KMS-11 (cell line): ENCODE data around the gene RABEP2.
A peak's percentile ranks its signal among the peaks of the same experiment; 100 is the strongest.
"Not testable (repeated sequence)": the region's sequence is repeated elsewhere in the genome, so short reads cannot be mapped to it uniquely, and the experiment has no call there.

ENCODE experiments used
- H2AFZ ChIP-seq: fragments of 200-600 bp; sonication (generic); 2 replicates; pipeline ENCODE4 v1.6.1; 2016; ENCODE audit warnings: antibody characterized with exemption, mixed run types, low read depth
- H3K27ac ChIP-seq: fragments of 200-600 bp; sonication (generic); 2 replicates; pipeline ENCODE4 v1.6.1; 2016; ENCODE audit warnings: mild to moderate bottlenecking, mixed run types
- H3K27me3 ChIP-seq: fragments of 200-600 bp; sonication (generic); 2 replicates; pipeline ENCODE4 v1.6.1; 2017; ENCODE audit warnings: mild to moderate bottlenecking, low read depth, mixed run types, moderate library complexity; ENCODE audit not compliant: insufficient read depth
- H3K36me3 ChIP-seq: fragments of 200-600 bp; sonication (generic); 2 replicates; pipeline ENCODE4 v1.6.1; 2017; ENCODE audit warnings: mild to moderate bottlenecking, mixed run types; ENCODE audit not compliant: insufficient read depth
- H3K4me1 ChIP-seq: fragments of 200-600 bp; sonication (generic); 2 replicates; pipeline ENCODE4 v1.6.1; 2016; ENCODE audit warnings: mild to moderate bottlenecking, low read depth, mixed run types; ENCODE audit not compliant: poor library complexity, severe bottlenecking
- H3K4me2 ChIP-seq: fragments of 200-600 bp; sonication (generic); 2 replicates; pipeline ENCODE4 v1.7.0; 2016; ENCODE audit warnings: mild to moderate bottlenecking, mixed run types
- H3K4me3 ChIP-seq: fragments of 200-600 bp; sonication (generic); IDR thresholded peaks from 2 replicates; pipeline ENCODE4 v1.6.1; 2017; ENCODE audit warnings: low read depth, low read length, mixed read lengths; ENCODE audit not compliant: insufficient read depth
- H3K79me2 ChIP-seq: fragments of 200-600 bp; sonication (generic); 2 replicates; pipeline ENCODE4 v1.6.1; 2016; ENCODE audit warnings: low read depth, mixed run types; ENCODE audit not compliant: insufficient read depth
- H3K9ac ChIP-seq: fragments of 200-600 bp; sonication (generic); 2 replicates; pipeline ENCODE4 v1.6.1; 2016; ENCODE audit warnings: mild to moderate bottlenecking, mixed run types
- H4K20me1 ChIP-seq: fragments of 200-600 bp; sonication (generic); 2 replicates; pipeline ENCODE4 v1.6.1; 2016; ENCODE audit warnings: mild to moderate bottlenecking, mixed run types; ENCODE audit not compliant: insufficient read depth
- TF ChIP-seq, protein P1 (sequence below): fragments of 200-600 bp; sonication (generic); conservative IDR thresholded peaks from 2 replicates; pipeline ENCODE4 v1.6.1; 2017; ENCODE audit warnings: low read depth, mild to moderate bottlenecking, antibody characterized with exemption, low read length, moderate library complexity, mixed read lengths

Gene RABEP2

GRCh38 chr16:28951410-28951943 is 26.4 kb upstream of the RABEP2 start:
- H3K79me2 ChIP-seq = peaks cover 28% of the 10 kb centered on the region
- H3K36me3 ChIP-seq = no peaks in the 10 kb centered on the region; the same call in 1 of the 2 replicates
- no peaks in the 10 kb centered on the region for H3K27me3 ChIP-seq
- peak overlapping the region; percentile 78 for H3K9ac ChIP-seq
- no peaks in the 10 kb centered on the region for H4K20me1 ChIP-seq
- peak overlapping the region; percentile 97 for H2AFZ ChIP-seq
- TF ChIP-seq, protein P1, sequence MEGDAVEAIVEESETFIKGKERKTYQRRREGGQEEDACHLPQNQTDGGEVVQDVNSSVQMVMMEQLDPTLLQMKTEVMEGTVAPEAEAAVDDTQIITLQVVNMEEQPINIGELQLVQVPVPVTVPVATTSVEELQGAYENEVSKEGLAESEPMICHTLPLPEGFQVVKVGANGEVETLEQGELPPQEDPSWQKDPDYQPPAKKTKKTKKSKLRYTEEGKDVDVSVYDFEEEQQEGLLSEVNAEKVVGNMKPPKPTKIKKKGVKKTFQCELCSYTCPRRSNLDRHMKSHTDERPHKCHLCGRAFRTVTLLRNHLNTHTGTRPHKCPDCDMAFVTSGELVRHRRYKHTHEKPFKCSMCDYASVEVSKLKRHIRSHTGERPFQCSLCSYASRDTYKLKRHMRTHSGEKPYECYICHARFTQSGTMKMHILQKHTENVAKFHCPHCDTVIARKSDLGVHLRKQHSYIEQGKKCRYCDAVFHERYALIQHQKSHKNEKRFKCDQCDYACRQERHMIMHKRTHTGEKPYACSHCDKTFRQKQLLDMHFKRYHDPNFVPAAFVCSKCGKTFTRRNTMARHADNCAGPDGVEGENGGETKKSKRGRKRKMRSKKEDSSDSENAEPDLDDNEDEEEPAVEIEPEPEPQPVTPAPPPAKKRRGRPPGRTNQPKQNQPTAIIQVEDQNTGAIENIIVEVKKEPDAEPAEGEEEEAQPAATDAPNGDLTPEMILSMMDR = no peak
- peak overlapping the region; percentile 32; the same call in 1 of the 2 replicates for H3K27ac ChIP-seq
- no peak overlapping the region for H3K4me3 ChIP-seq
- peaks cover 21% of the 10 kb centered on the region for H3K4me1 ChIP-seq
- H3K4me2 ChIP-seq = peak overlapping the region; percentile 62

- H3K79me2 ChIP-seq = peaks cover 28% of the 10 kb centered on the region
- H3K36me3 ChIP-seq = no peaks in the 10 kb centered on the region; the same call in 1 of the 2 replicates
- H3K4me1 ChIP-seq = peaks cover 22% of the 10 kb centered on the region
- H3K27ac ChIP-seq = peak within 1 kb of the TSS; percentile 32
- TF ChIP-seq, protein P1 = no peak
- H3K4me3 ChIP-seq = no peak within 1 kb of the TSS
- H2AFZ ChIP-seq = peak within 1 kb of the TSS; percentile 97
- H4K20me1 ChIP-seq = no peaks in the 10 kb centered on the region
- H3K4me2 ChIP-seq = peak within 1 kb of the TSS; percentile 62
- no peaks in the 10 kb centered on the region for H3K27me3 ChIP-seq
- H3K9ac ChIP-seq = peak within 1 kb of the TSS; percentile 78
Measured at GRCh38 chr16:28950648-28951409, 25.8 kb upstream of the RABEP2 start, which contains the start of gene NFATC2IP. Gene NFATC2IP, plus strand, starts transcription at chr16:28950937. Its CDS starts 75 bp downstream, at chr16:28951012.

DNA sequence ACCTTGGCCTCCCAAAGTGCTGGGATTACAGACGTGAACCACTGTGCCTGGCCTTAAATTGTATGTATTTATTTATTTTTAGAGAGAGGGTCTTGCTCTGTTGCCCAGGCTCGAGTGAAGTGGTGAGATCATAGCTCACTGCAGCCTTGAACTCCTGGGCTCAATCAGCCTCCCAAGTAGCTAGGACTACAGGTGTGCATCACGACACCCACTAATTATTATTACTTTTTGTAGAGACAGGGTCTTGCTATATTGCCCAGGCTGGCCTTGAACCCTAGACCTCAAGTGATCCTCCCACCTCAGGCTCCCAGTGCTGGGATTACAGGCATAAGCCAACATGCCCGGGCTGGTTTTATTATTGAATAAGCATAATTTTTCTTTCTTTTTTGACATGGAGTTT is 21.6 kb upstream of the RABEP2 start:
- no peak overlapping the region for H3K27ac ChIP-seq
- TF ChIP-seq, protein P1 = no peak
- H3K4me1 ChIP-seq = peaks cover 15% of the 10 kb centered on the region
- no peak overlapping the region for H3K4me2 ChIP-seq
- no peak overlapping the region for H2AFZ ChIP-seq
- peaks cover 8% of the 10 kb centered on the region for H3K79me2 ChIP-seq
- no peaks in the 10 kb centered on the region for H3K27me3 ChIP-seq
- H3K36me3 ChIP-seq = no peaks in the 10 kb centered on the region
- H3K4me3 ChIP-seq = no peak overlapping the region
- no peak overlapping the region for H3K9ac ChIP-seq
- H4K20me1 ChIP-seq = no peaks in the 10 kb centered on the region

DNA sequence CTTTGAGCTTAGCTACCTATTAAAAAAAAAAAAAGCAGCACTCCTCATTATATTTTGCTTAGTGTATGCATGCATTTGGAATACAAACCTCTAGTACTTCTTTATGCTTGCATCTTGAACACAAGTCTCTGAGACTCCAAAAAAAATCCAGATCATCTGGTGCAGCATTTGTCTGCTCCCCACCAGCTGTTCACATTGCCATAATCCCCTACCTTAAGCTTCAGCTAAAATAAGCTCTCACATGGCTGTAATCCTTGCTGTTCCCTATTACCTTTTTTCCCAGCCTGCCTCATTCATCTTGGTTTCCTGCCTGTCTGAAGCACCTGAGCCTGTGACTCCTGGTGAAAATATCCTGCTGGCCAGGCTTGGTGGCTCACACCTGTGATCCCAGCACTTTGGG is 18.2 kb upstream of the RABEP2 start:
- Histone ChIP-seq H3K79me2 (no peaks in the 10 kb centered on the region), H3K27me3 (no peaks in the 10 kb centered on the region), H3K4me3 (no peak overlapping the region), H3K36me3 (no peaks in the 10 kb centered on the region), H2AFZ (no peak overlapping the region), H3K9ac (no peak overlapping the region), H3K27ac (no peak overlapping the region), H4K20me1 (no peaks in the 10 kb centered on the region), H3K4me2 (no peak overlapping the region), H3K4me1 (peaks cover 9% of the 10 kb centered on the region)
- TF ChIP-seq, protein P1 = no peak

- H3K4me2 ChIP-seq, H3K9ac ChIP-seq, H3K27me3 ChIP-seq, H2AFZ ChIP-seq, H3K27ac ChIP-seq, H3K36me3 ChIP-seq, H4K20me1 ChIP-seq, H3K79me2 ChIP-seq, H3K4me3 ChIP-seq: not testable (repeated sequence)
- peaks cover 12% of the 10 kb centered on the region for H3K4me1 ChIP-seq
Measured at GRCh38 chr16:28939825-28940224, 14.8 kb upstream of the RABEP2 start.
